Measurements from ENCODE around the gene NEXMIF.

DNA sequence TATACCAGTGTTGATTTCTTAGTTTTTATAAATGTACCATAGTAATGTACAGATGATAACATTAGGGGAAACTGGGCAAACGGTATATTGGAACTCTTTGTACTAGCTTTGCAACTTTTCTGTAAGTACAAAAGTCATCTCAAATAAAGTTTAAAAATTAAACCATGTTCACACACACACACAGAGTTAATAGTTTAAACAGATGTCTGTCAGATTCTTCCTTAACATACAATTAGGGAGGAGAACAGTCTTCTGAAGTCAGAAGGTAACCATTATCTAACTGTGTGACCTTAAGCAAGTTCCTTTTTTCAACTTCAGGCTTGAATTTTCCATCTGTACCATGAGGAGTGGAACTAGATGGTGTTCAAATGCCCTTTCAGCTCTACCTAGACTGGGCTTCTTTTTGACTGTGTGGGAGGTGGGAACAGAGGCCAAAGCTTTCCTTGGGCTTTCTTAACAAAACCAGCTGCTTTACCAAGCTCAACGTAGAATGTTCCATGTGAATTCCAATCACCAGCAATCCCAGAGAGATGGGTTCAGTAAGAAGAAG lies 127.8 kb downstream of the NEXMIF start:
- TF ChIP-seq EP300 (IDR thresholded peaks at IDR 0.05; ENCODE audit: borderline replicate concordance in 1 of 2, low read depth in 1 of 2, low read length in 1 of 2) (no peak), SMC3 (IDR thresholded peaks at IDR 0.05; ENCODE audit: low read depth, low read length) (no peak), YY1 (IDR thresholded peaks at IDR 0.05; ENCODE audit: low read depth) (no peak), GABPA (IDR thresholded peaks at IDR 0.05; ENCODE audit: low read depth) (no peak), SIN3A (IDR thresholded peaks at IDR 0.05; ENCODE audit: borderline replicate concordance, low read depth, low read length) (no peak), TAF1 (IDR thresholded peaks at IDR 0.05; ENCODE audit: borderline replicate concordance, low read depth, low read length) (no peak)
- TF ChIP-seq, protein P1, sequence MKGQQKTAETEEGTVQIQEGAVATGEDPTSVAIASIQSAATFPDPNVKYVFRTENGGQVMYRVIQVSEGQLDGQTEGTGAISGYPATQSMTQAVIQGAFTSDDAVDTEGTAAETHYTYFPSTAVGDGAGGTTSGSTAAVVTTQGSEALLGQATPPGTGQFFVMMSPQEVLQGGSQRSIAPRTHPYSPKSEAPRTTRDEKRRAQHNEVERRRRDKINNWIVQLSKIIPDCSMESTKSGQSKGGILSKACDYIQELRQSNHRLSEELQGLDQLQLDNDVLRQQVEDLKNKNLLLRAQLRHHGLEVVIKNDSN (IDR thresholded peaks at IDR 0.05; ENCODE audit: borderline replicate concordance, low read depth): no peak
- TF ChIP-seq, protein P2, sequence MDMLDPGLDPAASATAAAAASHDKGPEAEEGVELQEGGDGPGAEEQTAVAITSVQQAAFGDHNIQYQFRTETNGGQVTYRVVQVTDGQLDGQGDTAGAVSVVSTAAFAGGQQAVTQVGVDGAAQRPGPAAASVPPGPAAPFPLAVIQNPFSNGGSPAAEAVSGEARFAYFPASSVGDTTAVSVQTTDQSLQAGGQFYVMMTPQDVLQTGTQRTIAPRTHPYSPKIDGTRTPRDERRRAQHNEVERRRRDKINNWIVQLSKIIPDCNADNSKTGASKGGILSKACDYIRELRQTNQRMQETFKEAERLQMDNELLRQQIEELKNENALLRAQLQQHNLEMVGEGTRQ (IDR thresholded peaks at IDR 0.05; ENCODE audit: borderline replicate concordance, low read depth, low read length): no peak
- TF ChIP-seq, protein P3, sequence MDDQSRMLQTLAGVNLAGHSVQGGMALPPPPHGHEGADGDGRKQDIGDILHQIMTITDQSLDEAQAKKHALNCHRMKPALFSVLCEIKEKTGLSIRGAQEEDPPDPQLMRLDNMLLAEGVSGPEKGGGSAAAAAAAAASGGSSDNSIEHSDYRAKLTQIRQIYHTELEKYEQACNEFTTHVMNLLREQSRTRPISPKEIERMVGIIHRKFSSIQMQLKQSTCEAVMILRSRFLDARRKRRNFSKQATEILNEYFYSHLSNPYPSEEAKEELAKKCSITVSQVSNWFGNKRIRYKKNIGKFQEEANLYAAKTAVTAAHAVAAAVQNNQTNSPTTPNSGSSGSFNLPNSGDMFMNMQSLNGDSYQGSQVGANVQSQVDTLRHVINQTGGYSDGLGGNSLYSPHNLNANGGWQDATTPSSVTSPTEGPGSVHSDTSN (IDR thresholded peaks at IDR 0.05): no peak
- TF ChIP-seq, protein P4, sequence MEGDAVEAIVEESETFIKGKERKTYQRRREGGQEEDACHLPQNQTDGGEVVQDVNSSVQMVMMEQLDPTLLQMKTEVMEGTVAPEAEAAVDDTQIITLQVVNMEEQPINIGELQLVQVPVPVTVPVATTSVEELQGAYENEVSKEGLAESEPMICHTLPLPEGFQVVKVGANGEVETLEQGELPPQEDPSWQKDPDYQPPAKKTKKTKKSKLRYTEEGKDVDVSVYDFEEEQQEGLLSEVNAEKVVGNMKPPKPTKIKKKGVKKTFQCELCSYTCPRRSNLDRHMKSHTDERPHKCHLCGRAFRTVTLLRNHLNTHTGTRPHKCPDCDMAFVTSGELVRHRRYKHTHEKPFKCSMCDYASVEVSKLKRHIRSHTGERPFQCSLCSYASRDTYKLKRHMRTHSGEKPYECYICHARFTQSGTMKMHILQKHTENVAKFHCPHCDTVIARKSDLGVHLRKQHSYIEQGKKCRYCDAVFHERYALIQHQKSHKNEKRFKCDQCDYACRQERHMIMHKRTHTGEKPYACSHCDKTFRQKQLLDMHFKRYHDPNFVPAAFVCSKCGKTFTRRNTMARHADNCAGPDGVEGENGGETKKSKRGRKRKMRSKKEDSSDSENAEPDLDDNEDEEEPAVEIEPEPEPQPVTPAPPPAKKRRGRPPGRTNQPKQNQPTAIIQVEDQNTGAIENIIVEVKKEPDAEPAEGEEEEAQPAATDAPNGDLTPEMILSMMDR (IDR thresholded peaks at IDR 0.05): no peak
